HG03103 (cell line): ENCODE results near the gene GNB1.

Experiments
- ATAC-seq: cut with Tn5 transposase; IDR thresholded peaks from one replicate; pipeline ENCODE4 v1.9.1; 2021; ENCODE audit warnings: low read depth; ENCODE audit not compliant: unreplicated experiment

Gene GNB1

DNA sequence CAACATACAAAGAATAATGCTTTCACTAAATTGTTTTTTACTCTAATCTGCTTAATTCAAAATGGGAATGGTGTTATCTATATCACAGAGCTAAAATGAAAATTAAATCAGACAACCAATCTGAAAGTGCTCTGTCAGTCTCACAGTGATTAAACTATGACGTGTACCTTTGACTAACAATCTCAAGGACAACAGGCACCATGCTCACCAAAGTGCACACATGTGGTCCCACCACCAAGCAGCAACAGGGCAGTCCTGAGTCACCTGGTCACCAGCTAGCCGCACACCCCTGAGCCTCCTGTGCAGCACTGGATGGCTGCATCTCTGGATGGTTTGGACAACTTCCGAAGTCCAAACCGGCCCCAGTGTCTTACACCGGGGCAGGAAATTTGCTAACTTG lies 58.1 kb downstream of the GNB1 start:
- no peak for ATAC-seq

DNA sequence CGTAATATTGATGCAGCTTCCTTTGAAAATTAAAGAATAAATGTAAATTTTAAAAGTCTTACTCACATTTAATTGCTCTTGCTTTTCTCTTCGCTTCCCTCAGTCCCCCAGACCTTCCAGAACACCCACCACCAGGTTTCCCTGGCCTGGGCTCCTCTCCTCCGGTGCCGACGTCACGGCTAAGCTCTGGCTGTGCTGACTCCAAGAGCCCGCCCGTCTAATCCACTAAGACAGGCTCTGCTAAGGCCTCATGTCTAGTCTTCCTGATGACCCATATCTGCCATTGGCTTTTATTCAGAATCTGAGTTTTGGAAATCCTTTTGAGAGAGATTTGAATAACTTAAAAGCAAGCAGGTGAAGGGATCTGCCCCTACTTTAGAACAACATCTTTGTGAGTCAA lies 58.7 kb downstream of the GNB1 start:
- ATAC-seq = no peak

GRCh38 chr1:1827089-1827848 lies 63.6 kb downstream of the GNB1 start:
- no peak for ATAC-seq

GRCh38 chr1:1826356-1827088 lies 64.4 kb downstream of the GNB1 start:
- no peak for ATAC-seq

DNA sequence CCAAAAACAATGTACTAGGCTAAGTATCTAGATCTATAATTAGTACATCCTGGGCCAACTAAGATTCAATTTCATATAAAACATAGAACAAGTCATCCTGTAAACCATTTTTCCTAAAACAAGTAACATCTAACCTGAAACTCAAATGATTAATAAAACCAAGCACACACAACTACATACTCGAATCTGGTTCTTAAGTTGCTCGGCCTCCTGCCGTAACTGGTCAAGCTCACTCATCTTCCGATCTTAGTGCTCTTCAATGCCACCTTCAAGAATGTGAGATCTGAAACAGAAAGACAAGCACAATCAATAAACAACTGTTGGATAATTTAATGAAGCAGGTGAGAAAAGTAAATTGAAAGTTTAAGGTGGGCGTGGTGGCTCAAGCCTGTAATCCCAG lies 65.7 kb downstream of the GNB1 start:
- ATAC-seq = no peak

GRCh38 chr1:1819762-1820161 lies 71.1 kb downstream of the GNB1 start:
- ATAC-seq = no peak

DNA sequence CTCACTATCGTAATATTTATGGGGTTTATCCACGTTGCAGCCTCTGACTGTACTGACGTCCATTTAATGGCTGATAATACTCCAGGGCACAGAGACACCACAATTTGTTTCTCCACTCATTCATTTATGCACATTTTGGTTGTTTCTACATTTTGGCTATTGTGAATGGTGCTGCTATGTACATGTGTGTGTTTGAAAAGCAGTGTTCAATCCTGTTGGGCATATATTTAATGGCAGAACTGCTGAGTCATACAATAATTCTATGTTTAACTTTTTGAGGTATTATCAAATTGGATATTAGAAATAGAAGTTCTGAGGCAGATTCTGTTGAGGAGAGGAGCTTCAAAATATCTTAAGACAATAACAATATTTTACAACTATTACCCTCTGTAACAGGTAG lies 73.7 kb downstream of the GNB1 start:
- no peak for ATAC-seq

GRCh38 chr1:1815606-1816281 lies 75.1 kb downstream of the GNB1 start:
- ATAC-seq = no peak

DNA sequence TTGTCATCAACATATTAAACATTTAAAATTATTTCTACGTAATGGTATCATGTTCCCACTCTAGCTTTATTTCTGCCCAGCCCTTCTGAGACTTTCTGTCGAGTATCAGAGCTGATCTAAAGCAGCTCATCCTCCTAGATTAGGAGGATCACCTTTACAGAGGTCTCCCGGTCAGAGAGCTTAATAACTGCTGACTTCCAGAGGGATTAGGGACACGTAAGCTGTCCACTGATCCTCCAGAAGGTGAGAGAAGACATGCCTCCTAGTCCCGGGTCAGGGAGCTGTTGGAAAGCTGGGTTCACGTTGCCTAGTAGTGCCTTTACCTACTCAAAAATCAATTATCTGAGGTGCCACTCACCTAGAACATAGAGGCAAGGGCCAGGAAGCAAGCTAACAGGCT lies 81.4 kb downstream of the GNB1 start:
- ATAC-seq = no peak

DNA sequence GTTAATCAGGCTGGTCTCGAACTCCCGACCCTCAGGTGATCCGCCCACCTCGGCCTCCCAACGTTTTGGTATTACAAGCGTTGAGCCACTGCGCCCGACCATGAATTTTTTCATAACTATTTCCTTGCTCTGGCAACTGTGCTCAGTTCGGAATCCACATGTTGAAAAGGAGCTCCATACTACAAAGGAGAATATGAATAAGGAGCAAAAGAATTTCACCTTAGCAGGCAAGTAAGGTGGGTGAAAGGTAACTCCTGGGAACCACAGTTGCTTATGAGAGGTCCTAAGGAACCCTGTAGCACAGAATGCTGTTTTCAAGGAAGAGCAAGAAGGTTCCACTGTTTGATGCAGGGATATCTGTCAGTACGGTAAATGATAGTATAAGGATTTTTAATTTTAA lies 82.7 kb downstream of the GNB1 start:
- no peak for ATAC-seq

DNA sequence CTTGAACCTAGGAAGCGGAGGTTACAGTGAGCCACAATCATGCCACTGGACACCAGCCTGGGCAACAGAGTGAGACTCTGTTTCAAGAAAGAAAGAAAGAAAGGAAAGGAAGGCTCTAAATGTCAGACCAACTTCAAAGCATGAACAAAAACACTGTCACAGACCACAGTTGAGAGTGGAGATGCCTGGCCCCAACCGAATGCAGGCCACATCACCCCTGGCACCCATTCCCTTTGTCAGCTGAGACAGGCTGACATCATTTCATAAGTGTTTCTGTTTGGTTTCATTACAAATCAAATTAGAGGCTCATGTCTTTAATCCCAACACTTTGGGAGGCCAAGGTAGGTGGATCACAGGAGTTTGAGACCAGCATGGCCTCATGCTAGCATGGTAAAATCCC lies 84.0 kb downstream of the GNB1 start:
- ATAC-seq = no peak

GRCh38 chr1:1804301-1804700 lies 86.6 kb downstream of the GNB1 start:
- no peak for ATAC-seq

GRCh38 chr1:1802871-1803270 lies 88.0 kb downstream of the GNB1 start:
- no peak for ATAC-seq

DNA sequence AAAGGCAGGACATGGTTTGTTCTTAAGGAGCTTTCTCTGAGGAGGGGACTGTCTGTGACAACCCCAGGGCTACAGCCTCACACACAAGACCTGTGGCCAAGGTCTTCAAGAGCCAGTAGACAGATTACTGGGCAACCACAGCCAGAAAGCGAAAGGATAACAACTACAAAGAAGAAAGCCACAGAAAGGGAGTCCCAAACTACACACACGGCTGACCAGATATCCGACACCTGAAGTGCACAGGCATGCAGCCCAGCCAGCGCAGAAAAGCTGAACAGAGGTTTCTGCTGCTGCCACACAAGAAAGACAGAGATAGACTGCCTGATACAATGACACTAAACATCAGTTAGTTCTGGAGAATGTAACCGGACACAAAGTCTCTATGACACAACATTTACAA lies 91.2 kb downstream of the GNB1 start:
- no peak for ATAC-seq

DNA sequence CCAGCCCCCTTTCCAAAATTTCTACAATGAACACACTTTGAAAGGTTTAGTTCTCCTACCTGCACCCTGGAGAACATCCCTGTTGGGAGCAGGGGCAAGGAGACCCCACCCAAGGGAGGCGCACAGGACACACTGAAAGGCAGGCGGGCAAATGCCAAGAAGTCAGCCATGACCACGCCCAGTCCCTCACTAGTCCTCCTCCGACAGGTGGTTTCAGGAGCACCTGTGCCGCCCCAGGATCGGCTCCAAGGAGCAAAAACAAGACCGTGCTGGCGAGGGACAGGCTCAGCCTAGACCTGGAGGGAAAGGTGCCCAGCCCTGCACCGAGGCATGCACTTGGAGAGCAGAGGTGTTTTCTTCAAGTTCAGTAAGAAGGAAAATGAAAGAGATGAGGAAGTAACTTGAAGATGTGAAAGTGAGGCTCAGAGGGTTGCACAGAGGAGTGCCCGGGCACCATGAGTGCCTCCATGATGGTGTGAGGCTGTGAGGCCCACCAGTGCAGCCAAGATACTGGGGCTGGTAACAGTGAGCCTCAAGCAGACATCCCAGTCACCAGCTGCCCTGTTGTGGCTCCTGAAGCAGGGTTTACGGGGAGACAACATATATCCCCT lies 93.1 kb downstream of the GNB1 start:
- ATAC-seq = no peak

DNA sequence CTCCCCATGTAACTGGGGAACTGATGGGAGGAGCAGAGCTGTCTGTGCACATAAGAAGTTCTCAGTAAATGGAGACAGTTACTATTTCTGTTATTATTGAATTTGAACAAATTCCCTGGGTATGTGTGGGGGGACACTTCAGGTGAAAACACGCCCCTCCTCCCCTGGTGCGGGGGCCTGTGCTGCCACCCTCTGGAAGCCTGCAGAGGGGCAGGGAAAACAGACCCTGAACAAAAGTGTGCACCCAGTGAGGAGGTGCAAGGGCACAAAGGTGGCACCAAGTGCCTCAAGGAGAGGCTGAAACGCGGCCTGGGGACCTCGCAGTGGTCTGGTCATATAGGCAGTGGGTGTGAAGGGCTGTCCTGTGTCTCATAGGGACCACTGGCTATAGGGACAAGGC lies 94.4 kb downstream of the GNB1 start:
- ATAC-seq = no peak

GRCh38 chr1:1794999-1795398 lies 95.9 kb downstream of the GNB1 start:
- no peak for ATAC-seq

DNA sequence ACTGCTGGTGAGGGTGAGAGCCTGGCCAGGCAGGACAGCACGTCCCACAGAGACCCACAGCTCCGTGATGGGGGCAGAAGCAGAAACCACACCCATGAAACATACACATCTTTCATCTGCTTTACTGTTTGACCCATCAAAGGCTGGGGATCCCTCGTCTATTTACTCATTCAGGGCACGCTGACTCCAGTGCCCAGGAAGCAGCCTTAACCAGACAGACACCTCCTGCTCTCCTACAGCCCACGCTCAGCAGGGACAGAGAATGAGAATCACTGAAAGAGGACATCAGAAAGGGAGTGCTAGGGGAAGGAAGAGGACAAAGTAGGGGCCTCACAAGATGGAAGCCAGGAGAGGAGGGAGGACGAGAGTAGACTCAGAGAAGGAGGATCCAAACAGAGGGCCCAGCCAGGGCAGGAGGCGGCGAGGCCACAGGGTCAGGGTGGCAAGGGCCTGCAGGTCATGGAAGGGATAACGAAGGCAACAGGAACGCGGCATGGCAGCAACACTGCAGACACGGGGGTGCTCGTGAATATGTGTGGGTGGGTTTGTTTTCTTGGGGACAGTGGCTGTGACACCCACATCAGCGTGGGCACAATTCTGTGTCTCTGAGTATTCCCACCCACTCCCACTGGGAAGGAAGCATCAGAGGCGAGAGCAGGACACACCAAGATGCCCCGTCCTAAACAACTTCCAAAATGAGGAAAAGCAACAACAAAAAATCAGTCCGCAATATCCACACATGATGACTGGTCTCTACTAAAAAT lies 97.2 kb downstream of the GNB1 start:
- no peak for ATAC-seq

- no peak for ATAC-seq
Observed at GRCh38 chr1:1788646-1789431, 102.0 kb downstream of the GNB1 start.

- no peak for ATAC-seq
Observed at GRCh38 chr1:1788136-1788535, 102.8 kb downstream of the GNB1 start.
